ENCODE measurements around the gene USP12. TPM values are rescaled to one million over a fixed set of nuclear protein-coding genes. Genes with fewer than 3 reads are reported as not detected.

USP12 gene
- total and polyA plus RNA-seq, 4 donors = 5.7 to 43.7 (median 11.9) TPM

DNA sequence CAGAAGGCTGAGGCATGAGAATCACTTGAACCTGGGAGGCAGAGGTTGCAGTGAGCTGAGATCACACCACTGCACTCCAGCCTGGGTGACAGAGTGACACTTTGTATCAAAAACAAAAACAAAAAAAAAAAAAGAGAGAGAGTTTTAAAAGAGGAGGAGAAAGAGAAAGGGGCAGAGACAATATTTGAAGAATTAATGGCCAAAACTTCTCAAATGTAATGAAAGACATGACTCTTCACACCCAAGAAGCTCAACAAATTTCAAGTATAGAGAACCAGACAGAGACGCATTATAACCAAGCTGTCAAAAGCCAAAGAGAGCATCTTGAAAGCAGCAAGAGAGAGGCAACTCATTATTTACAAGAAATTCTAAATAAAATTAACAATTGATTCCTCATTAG lies 36.9 kb upstream of the USP12 start:
- no peak for DNase-seq (ENCODE audit: low spot score)
- WGBS = 99% methylated on average over 1 of the region's 1 CpG
- Histone ChIP-seq H3K9me3 (ENCODE audit: control insufficient read depth in 4 of 4, low read length in 3 of 4) (no peaks in the 10 kb centered on the region), H3K4me3 (ENCODE audit: low read depth in 1 of 3, low read length in 3 of 3) (no peak overlapping the region), H3K27me3 (ENCODE audit: control insufficient read depth in 4 of 4, insufficient read depth in 4 of 4, low read length in 3 of 4) (no peaks in the 10 kb centered on the region), H3K36me3 (ENCODE audit: control insufficient read depth in 4 of 4, insufficient read depth in 3 of 4, low read depth in 1 of 4, low read length in 3 of 4) (no peaks in the 10 kb centered on the region), H3K27ac (ENCODE audit: low read depth in 1 of 2, low read length in 2 of 2) (no peak overlapping the region), H3K9ac (ENCODE audit: low read depth in 1 of 2, low read length in 2 of 2) (no peak overlapping the region), H3K4me1 (ENCODE audit: control insufficient read depth in 4 of 4, insufficient read depth in 4 of 4, low read length in 3 of 4) (no peaks in the 10 kb centered on the region)
- TF ChIP-seq, protein P1, sequence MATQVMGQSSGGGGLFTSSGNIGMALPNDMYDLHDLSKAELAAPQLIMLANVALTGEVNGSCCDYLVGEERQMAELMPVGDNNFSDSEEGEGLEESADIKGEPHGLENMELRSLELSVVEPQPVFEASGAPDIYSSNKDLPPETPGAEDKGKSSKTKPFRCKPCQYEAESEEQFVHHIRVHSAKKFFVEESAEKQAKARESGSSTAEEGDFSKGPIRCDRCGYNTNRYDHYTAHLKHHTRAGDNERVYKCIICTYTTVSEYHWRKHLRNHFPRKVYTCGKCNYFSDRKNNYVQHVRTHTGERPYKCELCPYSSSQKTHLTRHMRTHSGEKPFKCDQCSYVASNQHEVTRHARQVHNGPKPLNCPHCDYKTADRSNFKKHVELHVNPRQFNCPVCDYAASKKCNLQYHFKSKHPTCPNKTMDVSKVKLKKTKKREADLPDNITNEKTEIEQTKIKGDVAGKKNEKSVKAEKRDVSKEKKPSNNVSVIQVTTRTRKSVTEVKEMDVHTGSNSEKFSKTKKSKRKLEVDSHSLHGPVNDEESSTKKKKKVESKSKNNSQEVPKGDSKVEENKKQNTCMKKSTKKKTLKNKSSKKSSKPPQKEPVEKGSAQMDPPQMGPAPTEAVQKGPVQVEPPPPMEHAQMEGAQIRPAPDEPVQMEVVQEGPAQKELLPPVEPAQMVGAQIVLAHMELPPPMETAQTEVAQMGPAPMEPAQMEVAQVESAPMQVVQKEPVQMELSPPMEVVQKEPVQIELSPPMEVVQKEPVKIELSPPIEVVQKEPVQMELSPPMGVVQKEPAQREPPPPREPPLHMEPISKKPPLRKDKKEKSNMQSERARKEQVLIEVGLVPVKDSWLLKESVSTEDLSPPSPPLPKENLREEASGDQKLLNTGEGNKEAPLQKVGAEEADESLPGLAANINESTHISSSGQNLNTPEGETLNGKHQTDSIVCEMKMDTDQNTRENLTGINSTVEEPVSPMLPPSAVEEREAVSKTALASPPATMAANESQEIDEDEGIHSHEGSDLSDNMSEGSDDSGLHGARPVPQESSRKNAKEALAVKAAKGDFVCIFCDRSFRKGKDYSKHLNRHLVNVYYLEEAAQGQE (IDR thresholded peaks at IDR 0.05) = no peak
- TF ChIP-seq, protein P2, sequence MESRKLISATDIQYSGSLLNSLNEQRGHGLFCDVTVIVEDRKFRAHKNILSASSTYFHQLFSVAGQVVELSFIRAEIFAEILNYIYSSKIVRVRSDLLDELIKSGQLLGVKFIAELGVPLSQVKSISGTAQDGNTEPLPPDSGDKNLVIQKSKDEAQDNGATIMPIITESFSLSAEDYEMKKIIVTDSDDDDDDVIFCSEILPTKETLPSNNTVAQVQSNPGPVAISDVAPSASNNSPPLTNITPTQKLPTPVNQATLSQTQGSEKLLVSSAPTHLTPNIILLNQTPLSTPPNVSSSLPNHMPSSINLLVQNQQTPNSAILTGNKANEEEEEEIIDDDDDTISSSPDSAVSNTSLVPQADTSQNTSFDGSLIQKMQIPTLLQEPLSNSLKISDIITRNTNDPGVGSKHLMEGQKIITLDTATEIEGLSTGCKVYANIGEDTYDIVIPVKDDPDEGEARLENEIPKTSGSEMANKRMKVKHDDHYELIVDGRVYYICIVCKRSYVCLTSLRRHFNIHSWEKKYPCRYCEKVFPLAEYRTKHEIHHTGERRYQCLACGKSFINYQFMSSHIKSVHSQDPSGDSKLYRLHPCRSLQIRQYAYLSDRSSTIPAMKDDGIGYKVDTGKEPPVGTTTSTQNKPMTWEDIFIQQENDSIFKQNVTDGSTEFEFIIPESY (IDR thresholded peaks at IDR 0.05) = no peak
- no peak for TF ChIP-seq FOXA1 (IDR thresholded peaks at IDR 0.05)
- TF ChIP-seq HNF4A (conservative IDR thresholded peaks at IDR 0.05) = no peak
- TF ChIP-seq YY1 (IDR thresholded peaks at IDR 0.05) = no peak
- TF ChIP-seq, protein P3, sequence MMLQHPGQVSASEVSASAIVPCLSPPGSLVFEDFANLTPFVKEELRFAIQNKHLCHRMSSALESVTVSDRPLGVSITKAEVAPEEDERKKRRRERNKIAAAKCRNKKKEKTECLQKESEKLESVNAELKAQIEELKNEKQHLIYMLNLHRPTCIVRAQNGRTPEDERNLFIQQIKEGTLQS (IDR thresholded peaks at IDR 0.05) = no peak
- no peak for TF ChIP-seq GABPA (IDR thresholded peaks at IDR 0.05 in 1 of 2, conservative IDR thresholded peaks at IDR 0.05 in 1 of 2)
- no peak for TF ChIP-seq FOXA2 (IDR thresholded peaks at IDR 0.05)
- TF ChIP-seq RXRA (IDR thresholded peaks at IDR 0.05) = no peak
- TF ChIP-seq RAD21 (IDR thresholded peaks at IDR 0.05) = no peak

DNA sequence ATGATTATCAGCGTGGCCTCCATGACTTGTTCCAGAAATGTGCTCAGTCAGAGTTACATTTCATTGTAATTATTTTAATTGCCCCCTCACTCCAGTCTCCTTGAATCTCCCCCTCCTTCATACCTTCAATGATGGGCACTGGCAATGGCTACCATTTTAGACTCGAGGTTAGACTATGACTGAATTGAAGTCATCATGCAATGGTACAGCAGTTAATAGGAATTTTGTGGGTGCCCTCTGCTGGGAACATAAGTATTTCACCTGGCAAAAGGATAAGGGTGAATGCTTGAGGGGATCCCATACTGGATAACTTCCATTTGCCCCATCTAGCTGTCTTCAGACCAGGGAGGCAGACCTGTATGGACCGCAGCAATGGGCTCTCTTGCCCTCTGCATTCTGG lies 32.2 kb upstream of the USP12 start:
- TF ChIP-seq, protein P4, sequence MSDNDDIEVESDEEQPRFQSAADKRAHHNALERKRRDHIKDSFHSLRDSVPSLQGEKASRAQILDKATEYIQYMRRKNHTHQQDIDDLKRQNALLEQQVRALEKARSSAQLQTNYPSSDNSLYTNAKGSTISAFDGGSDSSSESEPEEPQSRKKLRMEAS (IDR thresholded peaks at IDR 0.05) = no peak
- peak; percentile 84 to 87 for TF ChIP-seq RAD21 (IDR thresholded peaks at IDR 0.05)
- TF ChIP-seq EGR1 (IDR thresholded peaks at IDR 0.05; ENCODE audit: low read depth in 2 of 2) = no peak
- no peak for TF ChIP-seq GABPA (IDR thresholded peaks at IDR 0.05 in 1 of 2, conservative IDR thresholded peaks at IDR 0.05 in 1 of 2)
- TF ChIP-seq, protein P5, sequence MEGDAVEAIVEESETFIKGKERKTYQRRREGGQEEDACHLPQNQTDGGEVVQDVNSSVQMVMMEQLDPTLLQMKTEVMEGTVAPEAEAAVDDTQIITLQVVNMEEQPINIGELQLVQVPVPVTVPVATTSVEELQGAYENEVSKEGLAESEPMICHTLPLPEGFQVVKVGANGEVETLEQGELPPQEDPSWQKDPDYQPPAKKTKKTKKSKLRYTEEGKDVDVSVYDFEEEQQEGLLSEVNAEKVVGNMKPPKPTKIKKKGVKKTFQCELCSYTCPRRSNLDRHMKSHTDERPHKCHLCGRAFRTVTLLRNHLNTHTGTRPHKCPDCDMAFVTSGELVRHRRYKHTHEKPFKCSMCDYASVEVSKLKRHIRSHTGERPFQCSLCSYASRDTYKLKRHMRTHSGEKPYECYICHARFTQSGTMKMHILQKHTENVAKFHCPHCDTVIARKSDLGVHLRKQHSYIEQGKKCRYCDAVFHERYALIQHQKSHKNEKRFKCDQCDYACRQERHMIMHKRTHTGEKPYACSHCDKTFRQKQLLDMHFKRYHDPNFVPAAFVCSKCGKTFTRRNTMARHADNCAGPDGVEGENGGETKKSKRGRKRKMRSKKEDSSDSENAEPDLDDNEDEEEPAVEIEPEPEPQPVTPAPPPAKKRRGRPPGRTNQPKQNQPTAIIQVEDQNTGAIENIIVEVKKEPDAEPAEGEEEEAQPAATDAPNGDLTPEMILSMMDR (IDR thresholded peaks at IDR 0.05; ENCODE audit: low read depth, low read length, missing input control) = peak; percentile 53
- no peak for TF ChIP-seq FOXA2 (IDR thresholded peaks at IDR 0.05)
- peak; percentile 48 for TF ChIP-seq YY1 (IDR thresholded peaks at IDR 0.05)
- no peak for TF ChIP-seq RXRA (IDR thresholded peaks at IDR 0.05)

More for the DNA sequence above, 32.2 kb upstream of the USP12 start:
- Histone ChIP-seq H3K27ac (ENCODE audit: low read depth in 1 of 2, low read length in 2 of 2) (no peak overlapping the region), H3K9me3 (ENCODE audit: control insufficient read depth in 4 of 4, low read length in 3 of 4) (no peaks in the 10 kb centered on the region), H3K4me3 (ENCODE audit: low read depth in 1 of 3, low read length in 3 of 3) (no peak overlapping the region), H3K27me3 (ENCODE audit: control insufficient read depth in 4 of 4, insufficient read depth in 4 of 4, low read length in 3 of 4) (no peaks in the 10 kb centered on the region), H3K36me3 (ENCODE audit: control insufficient read depth in 4 of 4, insufficient read depth in 3 of 4, low read depth in 1 of 4, low read length in 3 of 4) (no peaks in the 10 kb centered on the region), H3K9ac (ENCODE audit: low read depth in 1 of 2, low read length in 2 of 2) (no peak overlapping the region), H3K4me1 (ENCODE audit: control insufficient read depth in 4 of 4, insufficient read depth in 4 of 4, low read length in 3 of 4) (peaks cover 0 to 6% (median 2%) of the 10 kb centered on the region in 4 donors)
- no peak for DNase-seq (ENCODE audit: low spot score)
- WGBS = 69% methylated on average over 3 of the region's 3 CpGs

Data from liver (tissue), 9 donors.